K562 (cell line): ENCODE data around the gene ATRN. TPM values are rescaled to one million over a fixed set of nuclear protein-coding genes. Genes with fewer than 3 reads are reported as not detected.

Experiments used
- CEBPG ChIP-seq, 3 experiments: fragments of 200-800 bp in 1 of 3; sonication (Bioruptor generic) in 1 of 3; sonication (generic) in 1 of 3; formaldehyde crosslinking in 1 of 3; IDR thresholded peaks in 2 of 3; conservative IDR thresholded peaks in 1 of 3; 2 replicates each; pipeline versions ENCODE4 v1.6.1 to v1.8.0; 2016 to 2022; ENCODE audit warnings: missing compliant biosample characterization in 2 of 3, missing genetic modification characterization in 2 of 3, mild to moderate bottlenecking in 1 of 3, missing genetic modification reagents in 1 of 3
- CUX1 ChIP-seq: fragments of 200-800 bp; sonication (Bioruptor generic); IDR thresholded peaks from 2 replicates; pipeline ENCODE4 v1.6.1; 2016; ENCODE audit warnings: missing genetic modification characterization, missing compliant biosample characterization
- PHB ChIP-seq: fragments of 250-450 bp; sonication (Bioruptor Pico); IDR thresholded peaks from 2 replicates; pipeline ENCODE4 v1.5.0; 2021
- TSHZ1 ChIP-seq: fragments of 250-450 bp; sonication (Bioruptor Pico); IDR thresholded peaks from 2 replicates; pipeline ENCODE4 v1.4.0; 2020; ENCODE audit warnings: mild to moderate bottlenecking, moderate library complexity
- ZKSCAN1 ChIP-seq: fragments of 150-350 bp; IDR thresholded peaks from 2 replicates; pipeline ENCODE4 v1.6.1; 2016; ENCODE audit warnings: low read depth, low read length
- ZNF3 ChIP-seq: fragments of 250-450 bp; sonication (Bioruptor Pico); IDR thresholded peaks from 2 replicates; pipeline ENCODE4 v1.5.0; 2021; ENCODE audit warnings: mild to moderate bottlenecking, moderate library complexity
- polyA plus RNA-seq, 8 experiments: library from polyadenylated mRNA; depleted of rRNA in 4 of 8; stranded (reverse) in 5 of 8; unstranded in 3 of 8; fragments of >200 nt; fragmentation: Nextera tagmentation in 2 of 8; fragmentation: Illumina TruSeq in 1 of 8; extraction: Ambion mirVana in 2 of 8; extraction: Trizol in 1 of 8; gene quantifications; 2 replicates each; pipeline versions ENCODE4 v1.2.1 to v1.2.3, GENCODE V29; 2011 to 2014; ENCODE audit warnings: inconsistent platforms in 1 of 8, missing spikeins in 1 of 8
- total RNA-seq, 7 experiments: library from RNA; depleted of rRNA in 6 of 7; stranded (reverse); fragments of >200 nt in 6 of 7; fragmentation: Illumina TruSeq in 2 of 7; extraction: Trizol in 2 of 7; gene quantifications; 2 replicates each; pipeline versions ENCODE4 v1.2.1 to v1.2.3, GENCODE V29; 2011 to 2021; ENCODE audit warnings: low replicate concordance in 1 of 7

The ATRN gene
- total and polyA plus RNA-seq, 9 of the 15 experiments (the other 6 are each of a cell fraction or from before 2014, with no cell fraction given): 0.69 to 16.5 (median 7.6) TPM

- TF ChIP-seq TSHZ1: no peak
- no peak for TF ChIP-seq ZKSCAN1
- TF ChIP-seq CUX1 (CRISPR knock-in tag): no peak
- no peak for TF ChIP-seq CEBPG (CRISPR knock-in tag; IDR thresholded peaks at IDR 0.05)
- no peak for TF ChIP-seq CEBPG (tag; conservative IDR thresholded peaks at IDR 0.05 in 1 of 2, IDR thresholded peaks at IDR 0.05 in 1 of 2)
- no peak for TF ChIP-seq ZNF3 (CRISPR knock-in tag)
- no peak for TF ChIP-seq PHB (CRISPR knock-in tag)
These were observed 201.8 kb downstream of the ATRN start (continued) for GRCh38 chr20:3672547-3673171.
